Breast epithelium (tissue), 4 donors: ENCODE measurements around the gene RACGAP1. TPM values are rescaled to one million over a fixed set of nuclear protein-coding genes. Genes with fewer than 3 reads are reported as not detected.

Experiments used
- DNase-seq, 2 donors: peaks; one replicate each; pipeline ENCODE4 v3.0.0-alpha.2; 2019; ENCODE audit warnings: low spot score in 2 of 2
- H3K27ac ChIP-seq, 2 donors: fragments of 200-600 bp; sonication (generic) in 1 of 2; one replicate each; pipeline ENCODE4 v1.5.1; 2016 to 2019; ENCODE audit warnings: mild to moderate bottlenecking in 1 of 2
- H3K27me3 ChIP-seq, 2 donors: fragments of 200-600 bp; sonication (generic) in 1 of 2; one replicate each; pipeline versions ENCODE4 v1.5.1 to v1.6.0; 2017 to 2019; ENCODE audit warnings: control low read depth in 1 of 2, mild to moderate bottlenecking in 1 of 2
- H3K36me3 ChIP-seq: fragments of 200-600 bp; one replicate; pipeline ENCODE4 v1.5.1; 2019
- H3K4me1 ChIP-seq, 2 donors: fragments of 200-600 bp; sonication (generic); one replicate each; pipeline ENCODE4 v1.5.1; 2016 to 2019; ENCODE audit warnings: control low read depth in 1 of 2
- H3K4me3 ChIP-seq, 3 donors: fragments of 200-600 bp; sonication (generic); 1 replicate in 2 of 3; 2 replicates in 1 of 3; pipeline ENCODE4 v1.5.1; 2016 to 2019; ENCODE audit warnings: mild to moderate bottlenecking in 3 of 3, moderate library complexity in 2 of 3
- H3K9me3 ChIP-seq, 2 donors: fragments of 200-600 bp; sonication (generic) in 1 of 2; one replicate each; pipeline ENCODE4 v1.5.1; 2016 to 2019; ENCODE audit warnings: control low read depth in 1 of 2
- CTCF ChIP-seq, 3 donors: fragments of 450-650 bp; IDR thresholded peaks; one replicate each; pipeline ENCODE4 v1.5.1; 2016 to 2017; ENCODE audit warnings: antibody characterized with exemption in 3 of 3, mild to moderate bottlenecking in 3 of 3, moderate library complexity in 3 of 3
- POLR2A ChIP-seq: fragments of 450-650 bp; IDR thresholded peaks from one replicate; pipeline ENCODE4 v1.6.1; 2016; ENCODE audit warnings: antibody characterized with exemption, mild to moderate bottlenecking, moderate library complexity
- POLR2AphosphoS5 ChIP-seq, 3 donors: sonication (generic); formaldehyde crosslinking; IDR thresholded peaks; one replicate each; pipeline ENCODE4 v1.6.1; 2017; ENCODE audit warnings: antibody characterized with exemption in 3 of 3
- intact Hi-C: fragments of 100-400 bp; cut with DNase I; formaldehyde crosslinking; loops from one replicate; pipeline ENCODE4 v1.15.1; 2023; ENCODE audit warnings: low total_unique reads
- total RNA-seq, 3 donors: library from RNA; depleted of rRNA; stranded (reverse); fragments of >200 nt; gene quantifications; one replicate each; pipeline ENCODE4 v1.1.0, GENCODE V29; 2016

Gene RACGAP1
- total RNA-seq, 3 donors from 2014 or later = 7.5 to 33.9 (median 11.1) TPM

- DNase-seq = no peak
- no peak overlapping the region for H3K4me3 ChIP-seq
- TF ChIP-seq POLR2A (no peak), POLR2AphosphoS5 (IDR thresholded peaks at IDR 0.05) (no peak), CTCF (IDR thresholded peaks at IDR 0.05) (no peak)
- peaks cover 0 to 7% of the 10 kb centered on the region in 2 donors for H3K4me1 ChIP-seq
- H3K36me3 ChIP-seq = no peaks in the 10 kb centered on the region
- intact Hi-C loops = no loop called here
- peaks cover 0 to 3% of the 10 kb centered on the region in 2 donors for H3K27me3 ChIP-seq
- H3K27ac ChIP-seq = no peak overlapping the region
- no peaks in the 10 kb centered on the region for H3K9me3 ChIP-seq
These were observed 53.2 kb downstream of the RACGAP1 start for GRCh38 chr12:49972129-49972528.

- H3K9me3 ChIP-seq = no peaks in the 10 kb centered on the region
- DNase-seq = no peak
- peaks cover 0 to 8% of the 10 kb centered on the region in 2 donors for H3K4me1 ChIP-seq
- H3K4me3 ChIP-seq = no peak overlapping the region
- no peak overlapping the region for H3K27ac ChIP-seq
- H3K27me3 ChIP-seq = peaks cover 0 to 3% of the 10 kb centered on the region in 2 donors
- no peak for TF ChIP-seq POLR2AphosphoS5 (IDR thresholded peaks at IDR 0.05)
- no peak for TF ChIP-seq POLR2A
- no peak for TF ChIP-seq CTCF (IDR thresholded peaks at IDR 0.05)
- intact Hi-C loops = no loop called here
- H3K36me3 ChIP-seq = no peaks in the 10 kb centered on the region
These were observed 54.2 kb downstream of the RACGAP1 start for GRCh38 chr12:49971141-49971540.

GRCh38 chr12:49970658-49971057 lies 54.6 kb downstream of the RACGAP1 start:
- Histone ChIP-seq H3K27ac (no peak overlapping the region), H3K9me3 (no peaks in the 10 kb centered on the region), H3K4me1 (peaks cover 0 to 8% of the 10 kb centered on the region in 2 donors), H3K4me3 (no peak overlapping the region), H3K27me3 (peaks cover 0 to 3% of the 10 kb centered on the region in 2 donors), H3K36me3 (no peaks in the 10 kb centered on the region)
- no peak for TF ChIP-seq POLR2A
- no peak for TF ChIP-seq POLR2AphosphoS5 (IDR thresholded peaks at IDR 0.05)
- no peak for TF ChIP-seq CTCF (IDR thresholded peaks at IDR 0.05)
- intact Hi-C loops = no loop called here
- no peak for DNase-seq

GRCh38 chr12:49969651-49970429 lies 55.5 kb downstream of the RACGAP1 start:
- H3K27ac ChIP-seq = no peak overlapping the region
- peaks cover 0 to 3% of the 10 kb centered on the region in 2 donors for H3K27me3 ChIP-seq
- no peaks in the 10 kb centered on the region for H3K36me3 ChIP-seq
- no peaks in the 10 kb centered on the region for H3K9me3 ChIP-seq
- no peak overlapping the region for H3K4me3 ChIP-seq
- TF ChIP-seq POLR2A (no peak), CTCF (IDR thresholded peaks at IDR 0.05) (no peak), POLR2AphosphoS5 (IDR thresholded peaks at IDR 0.05) (no peak)
- peaks cover 0 to 8% of the 10 kb centered on the region in 2 donors for H3K4me1 ChIP-seq
- intact Hi-C loops = loop anchor here (10.0 kb wide), 1 partner anchor 195 kb away; no protein-coding TSS in a partner anchor
- DNase-seq = no peak

- intact Hi-C loops = loop anchor here (10.0 kb wide), 1 partner anchor 194 kb away; no protein-coding TSS in a partner anchor
- TF ChIP-seq POLR2AphosphoS5 (IDR thresholded peaks at IDR 0.05) = no peak
- TF ChIP-seq CTCF (IDR thresholded peaks at IDR 0.05) = no peak
- Histone ChIP-seq H3K36me3 (no peaks in the 10 kb centered on the region), H3K4me3 (no peak overlapping the region), H3K4me1 (peaks cover 0 to 8% of the 10 kb centered on the region in 2 donors), H3K27me3 (peaks cover 0 to 3% of the 10 kb centered on the region in 2 donors), H3K27ac (no peak overlapping the region), H3K9me3 (no peaks in the 10 kb centered on the region)
- DNase-seq = no peak
These were observed 56.3 kb downstream of the RACGAP1 start for GRCh38 chr12:49969027-49969426.
